ENCODE measurements around the gene AQP12B.

AQP12B gene

DNA sequence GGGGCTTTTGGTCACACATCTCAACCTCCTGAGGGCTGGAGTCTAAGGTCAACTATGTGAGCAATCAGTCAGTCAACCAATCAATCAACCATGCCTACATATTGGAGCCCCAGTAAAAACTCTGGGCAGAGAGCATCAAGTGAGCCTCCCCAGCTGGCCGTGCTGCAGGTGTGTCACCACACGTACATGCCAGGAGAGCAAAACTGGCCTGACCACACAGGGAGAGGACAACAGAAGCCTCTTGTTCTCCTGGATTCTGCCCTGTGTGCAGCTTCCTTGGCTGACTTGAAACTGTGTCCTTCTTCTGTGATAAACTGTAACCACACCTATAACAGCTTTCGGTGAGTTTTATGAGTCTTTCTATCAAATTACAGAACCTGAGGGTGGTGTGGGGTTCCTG is 31.5 kb downstream of the AQP12B start:
- Mint-ChIP-seq H3K4me3 (no peak overlapping the region), H3K36me3 (no peaks in the 10 kb centered on the region), H3K4me1 (peaks cover 3% of the 10 kb centered on the region), H3K27me3 (peaks cover 5% of the 10 kb centered on the region), H3K27ac (no peak overlapping the region), H3K9me3 (no peaks in the 10 kb centered on the region)

- no peak overlapping the region for H3K27ac Mint-ChIP-seq
- peaks cover 5% of the 10 kb centered on the region for H3K27me3 Mint-ChIP-seq
These were observed 32.3 kb downstream of the AQP12B start for GRCh38 chr2:240650254-240650965.

GRCh38 chr2:240649331-240649730 is 33.4 kb downstream of the AQP12B start:
- Mint-ChIP-seq H3K4me3 (no peak overlapping the region), H3K27ac (no peak overlapping the region), H3K36me3 (no peaks in the 10 kb centered on the region), H3K9me3 (no peaks in the 10 kb centered on the region), H3K4me1 (peaks cover 3% of the 10 kb centered on the region), H3K27me3 (peaks cover 5% of the 10 kb centered on the region)

More at GRCh38 chr2:240650254-240650965, 32.3 kb downstream of the AQP12B start:
- no peaks in the 10 kb centered on the region for H3K36me3 Mint-ChIP-seq
- peaks cover 3% of the 10 kb centered on the region for H3K4me1 Mint-ChIP-seq
- no peaks in the 10 kb centered on the region for H3K9me3 Mint-ChIP-seq
- no peak overlapping the region for H3K4me3 Mint-ChIP-seq

DNA sequence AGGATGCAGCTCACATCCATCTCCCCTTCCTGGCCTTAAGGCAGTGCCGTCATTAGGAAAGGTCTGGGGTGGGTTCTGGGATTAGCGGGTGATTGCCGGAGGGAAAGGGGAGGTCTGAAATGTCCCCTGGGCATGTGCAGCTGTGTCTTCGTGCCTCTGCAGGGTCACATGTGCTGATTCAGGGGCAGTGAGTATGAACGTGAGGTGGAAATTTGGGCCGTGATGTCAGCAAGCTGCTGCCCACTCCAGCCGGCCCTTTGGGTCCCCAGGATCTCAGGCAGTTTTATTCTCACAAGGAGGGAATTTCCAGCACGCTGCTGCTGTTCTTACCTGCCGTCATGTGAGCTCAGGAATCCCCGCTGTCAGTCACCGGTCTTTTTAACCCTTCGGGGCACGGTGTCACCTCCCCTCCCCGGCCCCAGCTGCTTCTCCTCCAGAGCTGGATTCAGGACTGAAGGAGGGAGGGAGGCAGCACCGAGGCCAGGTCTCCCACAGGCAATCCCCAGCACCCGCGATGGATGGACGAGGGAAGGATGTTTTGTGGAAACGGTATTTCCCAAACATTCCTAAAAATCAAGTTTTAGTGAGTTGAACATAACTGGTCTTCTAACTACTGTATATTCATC is 33.9 kb downstream of the AQP12B start:
- peaks cover 3% of the 10 kb centered on the region for H3K4me1 Mint-ChIP-seq
- H3K9me3 Mint-ChIP-seq, result no peaks in the 10 kb centered on the region
- H3K36me3 Mint-ChIP-seq, result no peaks in the 10 kb centered on the region
- H3K27me3 Mint-ChIP-seq, result peaks cover 5% of the 10 kb centered on the region
- H3K27ac Mint-ChIP-seq, result no peak overlapping the region
- no peak overlapping the region for H3K4me3 Mint-ChIP-seq

GRCh38 chr2:240648155-240648649 is 34.5 kb downstream of the AQP12B start:
- H3K27me3 Mint-ChIP-seq, result peaks cover 5% of the 10 kb centered on the region
- H3K4me1 Mint-ChIP-seq, result peaks cover 3% of the 10 kb centered on the region
- H3K9me3 Mint-ChIP-seq, result no peaks in the 10 kb centered on the region
- no peak overlapping the region for H3K27ac Mint-ChIP-seq
- no peaks in the 10 kb centered on the region for H3K36me3 Mint-ChIP-seq
- no peak overlapping the region for H3K4me3 Mint-ChIP-seq

DNA sequence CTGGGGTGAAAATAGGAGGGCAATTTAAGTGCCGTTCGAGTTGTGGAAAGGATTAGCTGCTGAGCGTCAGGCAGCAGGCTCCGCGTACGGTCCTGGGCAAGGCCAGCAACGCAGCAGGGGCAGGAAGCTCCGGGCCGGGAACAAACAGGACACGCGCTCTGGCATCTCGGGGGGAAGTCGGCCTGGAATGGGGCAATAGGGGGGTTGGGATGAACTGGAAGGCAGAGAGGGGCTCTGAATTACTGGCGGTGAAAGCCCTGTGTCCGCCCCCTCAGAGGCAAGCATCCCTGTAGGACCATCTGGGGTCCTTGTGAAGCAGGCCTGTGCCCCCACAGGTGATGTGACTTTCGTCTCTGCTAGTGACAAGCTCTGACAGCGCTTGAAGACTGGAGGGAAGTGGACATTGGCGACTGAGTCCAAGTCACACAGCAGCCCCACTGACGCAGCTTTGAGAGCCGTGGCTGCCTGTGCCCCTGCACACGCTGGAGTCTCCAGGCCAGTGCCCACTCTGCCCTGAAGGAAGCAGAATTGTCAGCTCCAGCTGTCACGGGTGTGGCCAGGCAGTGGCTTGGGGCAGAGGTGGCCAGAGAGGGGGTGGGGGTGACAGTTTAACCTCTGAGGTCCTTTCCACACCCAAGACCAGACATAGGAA is 35.1 kb downstream of the AQP12B start:
- no peak overlapping the region for H3K4me3 Mint-ChIP-seq
- no peaks in the 10 kb centered on the region for H3K36me3 Mint-ChIP-seq
- H3K4me1 Mint-ChIP-seq, result peaks cover 3% of the 10 kb centered on the region
- no peaks in the 10 kb centered on the region for H3K9me3 Mint-ChIP-seq
- H3K27ac Mint-ChIP-seq, result no peak overlapping the region
- peaks cover 5% of the 10 kb centered on the region for H3K27me3 Mint-ChIP-seq

DNA sequence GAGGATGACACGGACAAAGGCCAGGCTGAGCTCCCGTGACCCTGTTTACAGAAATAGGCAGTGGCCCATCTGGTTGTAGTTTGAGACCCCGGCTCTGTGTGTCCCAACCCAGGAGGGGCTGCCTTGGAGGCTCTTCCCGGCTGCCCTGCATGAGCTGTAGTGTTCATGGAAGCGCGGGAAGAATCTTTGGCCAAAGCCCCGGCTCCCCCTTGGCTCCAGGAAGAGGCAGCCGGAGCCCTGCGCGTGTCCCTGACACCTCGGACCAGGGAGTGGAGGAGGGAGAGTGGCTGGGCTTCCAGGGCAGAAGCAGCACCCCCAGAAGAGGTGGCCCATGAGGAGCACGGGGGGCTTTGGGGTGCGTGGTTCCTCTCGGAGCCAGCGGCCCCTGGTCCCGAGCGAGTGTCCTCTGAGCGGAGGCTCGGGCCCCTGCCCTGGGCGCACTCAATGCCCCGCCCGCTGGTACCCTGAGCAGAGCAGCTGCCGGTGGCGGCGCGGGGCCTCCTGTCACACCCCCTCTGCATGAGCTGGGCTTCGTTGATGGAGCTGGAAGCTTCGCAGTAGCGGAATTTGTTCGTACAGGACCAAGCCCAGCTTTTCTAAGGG is 35.7 kb downstream of the AQP12B start:
- Mint-ChIP-seq H3K27ac (no peak overlapping the region), H3K4me1 (peaks cover 3% of the 10 kb centered on the region), H3K36me3 (no peaks in the 10 kb centered on the region), H3K4me3 (no peak overlapping the region), H3K27me3 (peaks cover 5% of the 10 kb centered on the region), H3K9me3 (no peaks in the 10 kb centered on the region)

DNA sequence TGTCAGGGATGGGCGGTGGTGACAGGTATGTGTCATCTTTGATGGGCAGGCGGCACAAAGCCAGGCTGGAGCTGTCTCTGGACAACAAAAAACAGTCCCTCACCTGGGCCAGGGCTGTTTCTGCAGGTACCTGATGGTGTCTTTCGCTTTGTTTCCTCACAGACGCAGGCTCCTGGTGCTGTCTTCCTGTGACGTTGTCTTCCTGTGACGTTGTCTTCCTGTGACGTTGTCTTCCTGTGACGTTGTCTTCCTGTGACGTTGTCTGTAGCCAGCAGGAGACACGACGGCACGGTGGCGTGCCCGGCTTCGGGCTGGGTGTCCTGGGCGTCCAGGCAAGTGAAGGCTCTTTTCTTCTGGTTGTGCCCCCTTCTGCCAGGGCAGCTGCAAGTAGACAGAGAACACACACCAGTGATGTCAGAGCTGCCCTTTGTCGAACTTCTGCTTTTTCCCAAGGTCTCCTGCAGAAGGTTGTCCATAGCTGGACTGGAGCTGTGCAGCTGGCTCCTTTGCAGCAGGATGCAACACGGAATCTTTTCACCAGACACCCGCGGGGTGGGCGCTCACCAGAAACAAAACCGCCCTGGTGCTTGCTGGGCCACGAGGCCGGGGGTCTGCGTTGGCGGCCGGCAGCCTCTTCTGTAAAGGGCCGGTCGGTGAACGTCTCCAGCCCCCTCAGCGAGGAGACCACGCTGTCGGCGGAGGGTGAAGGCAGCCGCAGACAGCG is 36.3 kb downstream of the AQP12B start:
- Mint-ChIP-seq H3K4me3 (no peak overlapping the region), H3K4me1 (peaks cover 3% of the 10 kb centered on the region), H3K27ac (no peak overlapping the region), H3K27me3 (peaks cover 2% of the 10 kb centered on the region), H3K36me3 (no peaks in the 10 kb centered on the region), H3K9me3 (no peaks in the 10 kb centered on the region)

DNA sequence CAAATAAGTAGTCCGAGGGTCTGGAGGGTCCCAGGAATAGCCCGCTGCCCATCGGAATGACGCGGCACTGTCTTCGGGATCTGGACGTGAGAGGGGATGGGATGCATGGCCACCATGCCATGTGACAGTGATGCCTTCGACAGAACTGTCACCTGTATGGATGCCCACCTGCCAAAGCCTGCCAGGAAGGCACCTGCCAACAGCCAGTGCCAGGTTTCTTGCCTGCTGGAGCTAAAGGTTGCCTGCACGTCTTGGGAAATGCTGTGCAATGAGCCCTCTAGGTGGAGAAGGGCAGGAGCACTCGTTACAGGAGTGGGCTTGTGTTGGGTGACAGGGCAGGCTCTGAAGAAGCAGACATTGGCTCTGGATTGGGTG is 36.9 kb downstream of the AQP12B start:
- Mint-ChIP-seq H3K4me1 (peaks cover 3% of the 10 kb centered on the region), H3K27ac (no peak overlapping the region), H3K36me3 (no peaks in the 10 kb centered on the region), H3K9me3 (no peaks in the 10 kb centered on the region), H3K4me3 (no peak overlapping the region), H3K27me3 (peaks cover under 1% of the 10 kb centered on the region)

GRCh38 chr2:240645346-240645745 is 37.3 kb downstream of the AQP12B start:
- Mint-ChIP-seq H3K36me3 (no peaks in the 10 kb centered on the region), H3K9me3 (no peaks in the 10 kb centered on the region), H3K4me1 (peaks cover 3% of the 10 kb centered on the region), H3K27ac (no peak overlapping the region), H3K27me3 (no peaks in the 10 kb centered on the region), H3K4me3 (no peak overlapping the region)

DNA sequence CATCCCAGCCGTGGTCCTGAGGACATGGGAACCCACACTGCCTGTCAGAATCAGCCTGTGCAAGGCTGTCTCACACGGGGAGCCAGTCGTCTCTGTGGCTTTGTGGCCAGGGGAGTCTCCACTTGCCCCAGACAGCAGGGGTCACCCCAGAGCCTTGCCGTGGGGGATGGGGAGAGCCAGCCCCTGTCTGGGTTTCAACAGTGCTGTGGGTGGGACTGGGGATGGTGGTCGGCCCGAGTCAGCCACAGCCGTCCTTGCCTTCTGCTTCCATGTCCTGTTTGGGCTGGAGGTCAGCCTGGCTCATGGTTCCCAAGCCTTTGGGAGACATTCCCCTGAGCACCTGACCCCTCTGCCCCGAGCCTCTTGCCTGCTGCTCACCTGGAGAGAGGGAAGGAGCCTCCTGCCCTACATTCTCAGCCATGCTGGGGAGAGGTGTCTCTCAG is 37.8 kb downstream of the AQP12B start:
- no peak overlapping the region for H3K27ac Mint-ChIP-seq
- no peak overlapping the region for H3K4me3 Mint-ChIP-seq
- no peaks in the 10 kb centered on the region for H3K36me3 Mint-ChIP-seq
- no peaks in the 10 kb centered on the region for H3K27me3 Mint-ChIP-seq
- H3K4me1 Mint-ChIP-seq, result peaks cover 3% of the 10 kb centered on the region
- H3K9me3 Mint-ChIP-seq, result no peaks in the 10 kb centered on the region

- peaks cover 3% of the 10 kb centered on the region for H3K4me1 Mint-ChIP-seq
- H3K9me3 Mint-ChIP-seq, result no peaks in the 10 kb centered on the region
- H3K27ac Mint-ChIP-seq, result no peak overlapping the region
- no peaks in the 10 kb centered on the region for H3K27me3 Mint-ChIP-seq
- H3K4me3 Mint-ChIP-seq, result no peak overlapping the region
- H3K36me3 Mint-ChIP-seq, result no peaks in the 10 kb centered on the region
These were observed 38.5 kb downstream of the AQP12B start for GRCh38 chr2:240644171-240644651.

- H3K9me3 Mint-ChIP-seq, result no peaks in the 10 kb centered on the region
- no peaks in the 10 kb centered on the region for H3K36me3 Mint-ChIP-seq
- H3K4me1 Mint-ChIP-seq, result peaks cover 3% of the 10 kb centered on the region
- no peak overlapping the region for H3K27ac Mint-ChIP-seq
- H3K27me3 Mint-ChIP-seq, result no peaks in the 10 kb centered on the region
- no peak overlapping the region for H3K4me3 Mint-ChIP-seq
These were observed 38.9 kb downstream of the AQP12B start for GRCh38 chr2:240643811-240644150.

GRCh38 chr2:240643093-240643810 is 39.4 kb downstream of the AQP12B start:
- no peak overlapping the region for H3K27ac Mint-ChIP-seq

DNA sequence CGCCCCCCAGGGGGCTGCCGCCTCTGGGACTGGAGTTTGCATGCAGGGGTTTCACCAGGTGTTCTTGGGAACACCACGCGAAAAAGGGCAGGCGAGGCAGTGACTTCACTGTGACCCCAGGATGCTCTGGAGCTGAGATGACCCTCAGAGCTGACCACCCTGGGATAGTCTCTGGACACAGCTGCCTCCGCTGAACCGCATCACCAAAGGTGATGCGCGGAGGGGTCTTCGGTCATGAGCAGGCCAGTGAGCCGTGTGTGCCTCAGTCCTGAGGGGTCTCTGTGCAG is 39.9 kb downstream of the AQP12B start:
- H3K27me3 Mint-ChIP-seq, result no peaks in the 10 kb centered on the region
- H3K36me3 Mint-ChIP-seq, result no peaks in the 10 kb centered on the region
- no peak overlapping the region for H3K4me3 Mint-ChIP-seq
- H3K27ac Mint-ChIP-seq, result no peak overlapping the region
- peaks cover 3% of the 10 kb centered on the region for H3K4me1 Mint-ChIP-seq
- H3K9me3 Mint-ChIP-seq, result no peaks in the 10 kb centered on the region

More at GRCh38 chr2:240643093-240643810, 39.4 kb downstream of the AQP12B start:
- Mint-ChIP-seq H3K27me3 (no peaks in the 10 kb centered on the region), H3K4me1 (peaks cover 3% of the 10 kb centered on the region), H3K4me3 (no peak overlapping the region), H3K9me3 (no peaks in the 10 kb centered on the region), H3K36me3 (no peaks in the 10 kb centered on the region)
